Measurements from ENCODE around the gene IL4R. TPM values are rescaled to one million over a fixed set of nuclear protein-coding genes. Genes with fewer than 3 reads are reported as not detected.

Gene IL4R
- total RNA-seq, 4 donors from 2014 or later: 84.9 to 97.9 (median 89.8) TPM

DNA sequence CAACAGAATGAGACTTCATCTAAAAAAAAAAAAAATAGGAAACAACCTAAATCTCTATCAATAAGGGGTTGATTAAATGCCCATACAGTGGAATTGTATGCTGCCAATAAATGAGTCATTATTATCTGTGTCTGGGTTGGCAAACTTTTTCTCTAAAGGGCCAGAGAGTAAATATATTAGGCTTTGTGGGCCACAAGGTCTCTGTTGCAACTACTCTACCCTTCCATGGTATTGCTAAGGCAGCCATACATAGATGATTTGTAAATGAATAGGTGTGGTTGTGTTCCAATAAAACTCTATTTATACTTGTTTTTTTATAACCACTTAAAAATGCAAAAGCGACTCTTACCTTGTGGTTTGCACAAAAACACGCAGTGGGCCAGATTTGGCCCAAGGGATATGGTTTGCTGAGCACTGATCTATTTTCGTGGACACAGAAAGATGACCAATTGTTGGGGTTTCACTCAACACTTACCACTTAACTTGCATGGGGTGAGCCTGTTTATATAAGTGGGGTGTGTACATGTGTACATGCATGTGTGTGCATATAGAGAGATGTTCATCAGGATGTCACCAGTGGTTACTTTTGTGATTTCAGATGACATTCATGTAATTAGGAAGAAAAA, 12.4 kb upstream of the IL4R start:
- intact Hi-C loops (cut with DNase I): no loop called here
- Histone ChIP-seq H3K27ac (no peak overlapping the region), H3K9me3 (no peaks in the 10 kb centered on the region), H3K4me1 (peaks cover 0 to 12% (median 11%) of the 10 kb centered on the region in 3 donors), H3K4me3 (no peak overlapping the region), H3K36me3 (no peaks in the 10 kb centered on the region), H3K27me3 (no peaks in the 10 kb centered on the region)
- no peak for TF ChIP-seq POLR2A (IDR thresholded peaks at IDR 0.05)
- TF ChIP-seq, protein P1, sequence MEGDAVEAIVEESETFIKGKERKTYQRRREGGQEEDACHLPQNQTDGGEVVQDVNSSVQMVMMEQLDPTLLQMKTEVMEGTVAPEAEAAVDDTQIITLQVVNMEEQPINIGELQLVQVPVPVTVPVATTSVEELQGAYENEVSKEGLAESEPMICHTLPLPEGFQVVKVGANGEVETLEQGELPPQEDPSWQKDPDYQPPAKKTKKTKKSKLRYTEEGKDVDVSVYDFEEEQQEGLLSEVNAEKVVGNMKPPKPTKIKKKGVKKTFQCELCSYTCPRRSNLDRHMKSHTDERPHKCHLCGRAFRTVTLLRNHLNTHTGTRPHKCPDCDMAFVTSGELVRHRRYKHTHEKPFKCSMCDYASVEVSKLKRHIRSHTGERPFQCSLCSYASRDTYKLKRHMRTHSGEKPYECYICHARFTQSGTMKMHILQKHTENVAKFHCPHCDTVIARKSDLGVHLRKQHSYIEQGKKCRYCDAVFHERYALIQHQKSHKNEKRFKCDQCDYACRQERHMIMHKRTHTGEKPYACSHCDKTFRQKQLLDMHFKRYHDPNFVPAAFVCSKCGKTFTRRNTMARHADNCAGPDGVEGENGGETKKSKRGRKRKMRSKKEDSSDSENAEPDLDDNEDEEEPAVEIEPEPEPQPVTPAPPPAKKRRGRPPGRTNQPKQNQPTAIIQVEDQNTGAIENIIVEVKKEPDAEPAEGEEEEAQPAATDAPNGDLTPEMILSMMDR (IDR thresholded peaks at IDR 0.05): no peak
- no peak for DNase-seq
- 76 to 96% methylated on average over 3 of the region's 3 CpGs for WGBS, 2 donors

DNA sequence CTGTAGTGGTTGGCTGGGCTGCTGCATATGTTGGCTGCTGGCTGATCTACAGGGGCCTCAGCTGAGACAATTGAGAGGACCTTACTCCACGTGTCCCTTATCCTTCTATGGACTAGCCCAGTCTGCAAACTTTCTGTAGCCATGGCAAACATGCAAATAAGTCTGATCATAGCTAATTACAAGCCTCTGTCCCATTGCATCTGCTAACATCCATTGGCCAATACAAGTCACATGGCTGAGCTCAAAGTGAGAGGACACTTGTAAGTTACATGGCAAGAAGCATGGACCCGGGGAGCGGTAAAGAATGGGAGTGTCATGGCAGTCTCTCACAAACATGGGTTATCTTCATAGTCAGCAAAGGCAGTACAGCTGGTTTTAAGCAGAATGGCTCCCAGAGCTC, 11.6 kb upstream of the IL4R start:
- no peak for DNase-seq
- no peak for TF ChIP-seq POLR2A (IDR thresholded peaks at IDR 0.05)
- TF ChIP-seq, protein P1 (IDR thresholded peaks at IDR 0.05): no peak
- no peak overlapping the region for H3K4me3 ChIP-seq
- intact Hi-C loops (cut with DNase I): no loop called here
- no peak overlapping the region for H3K27ac ChIP-seq
- no peaks in the 10 kb centered on the region for H3K36me3 ChIP-seq
- H3K27me3 ChIP-seq: no peaks in the 10 kb centered on the region
- peaks cover 0 to 12% (median 11%) of the 10 kb centered on the region in 3 donors for H3K4me1 ChIP-seq
- 74 to 83% methylated on average over 3 of the region's 3 CpGs for WGBS, 2 donors
- H3K9me3 ChIP-seq: no peaks in the 10 kb centered on the region

DNA sequence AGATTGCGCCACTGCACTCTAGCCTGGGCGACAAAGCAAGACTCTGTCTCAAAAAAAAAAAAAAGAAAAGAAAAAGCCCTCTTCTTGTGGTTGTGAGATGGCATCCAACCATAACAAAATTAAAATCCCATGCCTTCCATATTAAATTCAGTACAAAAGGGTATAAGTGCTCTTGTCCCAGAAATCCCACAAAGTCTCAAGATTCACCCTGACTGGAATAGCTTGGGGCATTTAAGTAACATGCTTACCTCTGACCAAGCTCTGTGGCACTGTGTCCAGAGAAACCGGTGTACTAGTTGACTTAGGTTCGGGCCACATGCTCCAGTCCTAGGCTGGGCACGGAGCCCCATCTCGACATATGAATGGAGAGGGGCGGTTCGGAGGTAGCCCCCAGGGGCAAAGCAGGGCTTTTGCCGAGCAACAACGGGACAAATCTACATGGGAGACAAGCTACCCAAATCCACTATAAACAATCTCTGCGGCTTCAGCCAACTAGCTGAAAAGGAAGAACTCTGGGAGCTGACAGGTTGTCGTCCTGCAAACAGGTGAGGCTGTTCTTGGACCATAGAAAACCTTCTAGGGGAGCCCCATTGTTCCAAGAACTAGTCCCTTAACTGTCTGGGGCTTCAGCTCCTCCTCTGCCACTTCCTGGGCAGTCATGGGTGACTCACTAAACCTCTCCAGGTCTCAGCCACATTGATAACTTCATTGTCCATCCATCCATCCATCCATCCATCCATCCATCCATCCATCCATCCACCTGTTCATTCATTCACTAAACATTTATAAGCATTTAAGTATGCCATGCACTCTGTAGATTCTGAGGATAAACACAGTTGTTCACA, 10.3 kb upstream of the IL4R start:
- no peak for DNase-seq
- WGBS, 2 donors: 83 to 86% methylated on average over 12 of the region's 12 CpGs
- TF ChIP-seq POLR2A (IDR thresholded peaks at IDR 0.05): no peak
- TF ChIP-seq, protein P1 (IDR thresholded peaks at IDR 0.05): no peak
- intact Hi-C loops (cut with DNase I): no loop called here
- Histone ChIP-seq H3K27me3 (no peaks in the 10 kb centered on the region), H3K9me3 (no peaks in the 10 kb centered on the region), H3K36me3 (no peaks in the 10 kb centered on the region), H3K4me3 (no peak overlapping the region), H3K27ac (no peak overlapping the region), H3K4me1 (peaks cover 0 to 12% (median 11%) of the 10 kb centered on the region in 3 donors)

DNA sequence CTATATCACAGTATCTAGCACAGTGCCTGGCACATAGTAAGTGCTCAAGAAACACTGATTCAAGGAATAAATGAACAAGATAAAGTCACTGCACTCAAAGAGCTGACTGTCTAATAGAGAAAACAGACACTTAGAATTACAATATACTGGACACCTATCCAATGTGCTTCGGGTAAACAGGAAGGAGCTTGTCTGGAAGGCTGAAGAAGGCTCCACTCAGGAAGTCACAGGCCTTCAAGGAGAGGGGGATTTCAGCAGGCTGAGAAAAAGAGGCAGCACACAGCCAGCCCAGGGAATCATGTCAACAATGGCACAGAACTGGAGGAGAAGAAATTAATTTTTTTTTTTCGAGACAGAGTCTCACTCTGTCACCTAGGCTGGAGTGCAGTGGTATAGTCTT, 9.7 kb upstream of the IL4R start:
- WGBS, 2 donors: 56 to 58% methylated on average over 2 of the region's 2 CpGs
- no peak for DNase-seq
- H3K27ac ChIP-seq: no peak overlapping the region
- no peaks in the 10 kb centered on the region for H3K27me3 ChIP-seq
- no peak overlapping the region for H3K4me3 ChIP-seq
- no peaks in the 10 kb centered on the region for H3K9me3 ChIP-seq
- intact Hi-C loops (cut with DNase I): no loop called here
- TF ChIP-seq, protein P1 (IDR thresholded peaks at IDR 0.05): no peak
- no peak for TF ChIP-seq POLR2A (IDR thresholded peaks at IDR 0.05)
- no peaks in the 10 kb centered on the region for H3K36me3 ChIP-seq
- peaks cover 0 to 12% (median 11%) of the 10 kb centered on the region in 3 donors for H3K4me1 ChIP-seq
